GM18526 (cell line): ENCODE data around the gene BTRC.

ENCODE experiments used
- POLR2A ChIP-seq: IDR thresholded peaks from 3 replicates; pipeline ENCODE4 v1.6.1; 2011; ENCODE audit not compliant: insufficient read length; ENCODE audit errors: extremely low read depth

Gene BTRC

DNA sequence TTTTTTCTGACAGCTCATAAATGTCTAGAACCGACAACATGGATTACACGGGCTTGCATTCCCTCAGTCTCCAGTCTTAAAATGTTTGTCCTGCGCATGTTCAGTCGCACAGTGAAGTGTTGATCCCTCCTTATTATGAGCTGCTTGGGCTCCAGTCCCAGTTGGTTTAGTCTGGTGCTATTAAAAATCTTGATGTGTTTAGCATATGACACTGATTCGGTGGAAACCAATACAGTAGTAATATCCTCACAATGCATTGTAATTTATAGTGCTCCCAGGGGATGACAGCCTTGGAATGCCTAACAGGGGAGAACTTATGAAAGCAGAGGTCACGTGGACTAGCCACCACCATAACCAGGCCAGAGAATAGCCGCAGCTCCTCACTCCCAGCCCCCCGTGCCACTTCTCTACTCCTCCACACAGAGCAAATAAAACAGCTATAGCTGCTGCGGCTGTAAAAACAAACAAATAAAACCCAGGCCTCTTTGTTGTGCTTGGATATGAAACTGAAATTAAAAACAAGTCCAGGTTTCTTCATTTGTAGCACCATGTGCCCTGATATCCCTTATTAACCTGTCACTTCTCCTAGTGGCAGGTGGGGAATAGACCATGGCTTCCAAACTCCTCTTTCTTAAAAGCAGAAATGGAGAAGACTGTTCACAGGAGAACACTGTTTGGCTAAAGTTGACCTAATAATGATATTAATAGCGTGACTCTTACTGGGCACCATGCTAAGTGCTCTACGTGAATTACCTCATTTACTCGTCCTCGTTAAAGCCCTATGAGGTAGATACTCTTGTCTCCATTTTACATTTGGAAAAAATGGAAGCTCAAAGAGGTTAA lies 241.8 kb downstream of the BTRC start:
- TF ChIP-seq POLR2A = no peak

DNA sequence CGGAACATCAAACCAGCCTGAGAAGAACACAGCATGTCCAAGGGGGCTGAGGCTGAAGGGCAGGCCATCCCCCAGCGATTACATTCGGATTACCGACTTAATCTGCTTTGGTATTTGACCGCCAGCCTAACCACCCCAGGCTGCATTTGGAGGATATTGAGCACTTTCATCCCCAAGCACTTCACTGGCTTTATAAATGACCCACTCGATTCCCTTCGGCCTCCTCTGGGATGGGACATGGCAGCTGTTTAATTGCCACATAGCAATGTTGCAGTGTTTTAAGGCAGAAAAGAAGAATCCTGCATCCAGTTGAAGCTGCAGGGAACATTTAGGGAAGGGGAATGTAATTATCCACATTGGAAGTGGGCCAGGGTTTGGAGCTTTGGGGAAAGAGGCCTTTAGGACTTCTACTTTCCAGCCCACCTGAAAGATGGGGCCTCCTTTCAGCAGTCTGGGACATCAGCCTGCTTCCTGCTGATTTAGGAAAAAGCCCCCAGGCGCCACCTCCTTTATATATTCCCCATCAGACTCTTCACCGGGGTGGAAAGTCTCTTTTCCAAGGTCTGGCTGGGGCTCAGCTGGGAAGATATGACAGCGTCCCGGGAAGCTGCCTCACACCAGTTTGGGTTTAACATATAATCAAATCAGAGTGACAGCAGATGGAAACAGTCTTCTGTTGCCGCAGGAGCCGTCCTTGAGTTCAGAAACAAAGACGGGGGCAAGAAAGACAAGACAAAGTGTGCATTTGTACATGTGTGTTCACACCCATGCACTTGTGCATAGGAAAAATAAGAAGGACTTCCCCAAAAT lies 243.3 kb downstream of the BTRC start:
- TF ChIP-seq POLR2A = no peak

DNA sequence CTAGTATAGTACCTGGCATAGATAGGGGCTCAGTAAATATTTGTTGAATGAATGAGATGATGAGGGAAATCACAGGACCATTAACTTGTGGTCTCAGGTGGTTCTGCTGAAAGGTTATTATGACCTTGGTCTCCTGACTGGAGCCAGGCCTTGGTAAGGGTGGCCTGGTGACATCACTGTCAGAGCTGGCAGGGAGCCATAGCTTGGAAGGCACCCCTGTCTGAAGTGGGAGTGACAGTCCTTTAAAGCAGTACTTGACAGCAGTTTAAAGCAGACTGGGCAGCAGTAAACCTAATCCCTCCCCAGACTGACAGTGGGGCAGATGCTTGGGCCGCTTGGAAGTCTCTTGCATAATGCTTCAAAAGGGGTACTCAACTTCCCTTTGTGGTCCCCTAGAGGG lies 247.6 kb downstream of the BTRC start:
- TF ChIP-seq POLR2A = no peak

DNA sequence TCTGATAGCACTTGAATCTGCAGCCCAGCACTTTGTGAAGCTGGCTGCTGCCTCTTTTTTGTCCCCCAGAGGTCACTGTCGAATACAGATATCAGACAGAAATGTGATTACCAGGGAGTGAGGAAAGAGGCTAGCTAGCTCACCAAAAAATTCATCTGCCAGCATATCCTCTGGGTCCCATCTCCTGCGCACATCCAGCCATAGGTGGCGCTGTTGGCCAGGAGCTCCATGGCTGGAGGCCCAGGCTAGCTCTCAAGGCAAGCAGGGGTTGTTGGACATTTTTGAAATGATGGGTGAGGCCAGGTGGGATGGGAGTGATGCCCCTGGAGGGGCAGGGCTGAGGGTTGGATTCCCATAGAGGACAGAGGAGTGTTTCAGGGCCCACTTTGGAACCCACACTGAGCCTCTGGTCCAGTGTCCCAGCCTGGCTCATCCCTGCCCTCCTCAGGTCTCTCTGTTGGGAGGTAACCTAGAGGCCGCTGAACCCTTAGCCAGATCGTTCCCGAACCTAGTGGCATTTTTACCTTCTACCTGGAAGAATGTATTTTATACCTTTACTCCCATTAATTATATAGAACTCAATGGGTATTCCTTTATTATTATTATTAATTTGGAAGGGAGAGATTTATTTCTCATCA lies 248.9 kb downstream of the BTRC start:
- TF ChIP-seq POLR2A = no peak
